GM12878 (cell line): Measurements from ENCODE around the gene COTL1. TPM values are rescaled to one million over a fixed set of nuclear protein-coding genes. Genes with fewer than 3 reads are reported as not detected.
"Not testable (repeated sequence)": the region's sequence is repeated elsewhere in the genome, so short reads cannot be mapped to it uniquely, and the experiment has no call there.

Experiments
- ATAC-seq: fragments of 200-7000 bp; cut with Tn5 transposase; 3 replicates; pipeline ENCODE4 v1.9.1; 2020; ENCODE audit warnings: mild to moderate bottlenecking, moderate library complexity
- BruUV-seq: library from RNA; stranded (reverse); fragments of 400-500 nt; replicated peaks from 2 replicates; lab custom pipeline; 2021; lab: Mats Ljungman, UMichigan
- CTCF ChIA-PET: fragments of 300-600 bp; sonication (Branson Sonifier 250); formaldehyde crosslinking; extraction: SDS; loops from one replicate; lab custom pipeline; 2021; ENCODE audit warnings: inconsistent platforms; lab: Yijun Ruan, JAX
- POLR2A ChIA-PET: fragments of 350-600 bp; formaldehyde crosslinking; extraction: SDS; loops from one replicate; lab custom pipeline; 2021; ENCODE audit warnings: inconsistent platforms; lab: Charles Lee
- RAD21 ChIA-PET: fragments of 300-600 bp; sonication (Branson Sonifier 250); formaldehyde crosslinking; loops from one replicate; lab custom pipeline; 2023; ENCODE audit warnings: antibody characterized with exemption; ENCODE audit not compliant: unreplicated experiment; lab: Charles Lee
- SMC1A ChIA-PET: fragments of 300-600 bp; sonication (Branson Sonifier 250); formaldehyde crosslinking; loops from one replicate; lab custom pipeline; 2023; ENCODE audit not compliant: unreplicated experiment, uncharacterized antibody; lab: Charles Lee
- DNase-seq: peaks from one replicate; pipeline ENCODE4 v3.0.0-alpha.2; 2011; ENCODE audit warnings: low read depth, low spot score
- FAIRE-seq: peaks from 3 replicates; lab custom pipeline; 2011; peaks lifted over from hg19 to GRCh38; lab: Jason Lieb, UNC
- H2AFZ ChIP-seq: 2 replicates; pipeline ENCODE4 v1.6.0; 2011; ENCODE audit warnings: low read depth, low read length, control low read depth; ENCODE audit not compliant: control insufficient read depth
- H3K27ac ChIP-seq: 2 replicates; pipeline ENCODE4 v1.5.1; 2011; ENCODE audit warnings: control low read depth; ENCODE audit not compliant: control insufficient read depth, insufficient read depth
- H3K27me3 ChIP-seq, 2 experiments: replicated peaks in 1 of 2; 2 replicates each; pipeline versions ENCODE4 v1.6.0 to v1.6.1; 2011; ENCODE audit warnings: low read length in 1 of 2; ENCODE audit not compliant: control insufficient read depth in 2 of 2, insufficient read depth in 2 of 2
- H3K36me3 ChIP-seq, 2 experiments: 2 replicates each; pipeline ENCODE4 v1.5.1; 2011; ENCODE audit warnings: low read length in 1 of 2; ENCODE audit not compliant: control insufficient read depth in 2 of 2, insufficient read depth in 2 of 2
- H3K4me1 ChIP-seq: 2 replicates; pipeline ENCODE4 v1.6.1; 2011; ENCODE audit warnings: mild to moderate bottlenecking, low read length, moderate library complexity, mixed read lengths; ENCODE audit not compliant: control insufficient read depth, insufficient read depth
- H3K4me2 ChIP-seq: 2 replicates; pipeline ENCODE4 v1.6.0; 2011; ENCODE audit warnings: control low read depth; ENCODE audit not compliant: control insufficient read depth, insufficient read depth
- H3K4me3 ChIP-seq: fragments of 200-600 bp; sonication (generic); 2 replicates; pipeline ENCODE4 v1.5.1; 2016
- H3K79me2 ChIP-seq: 2 replicates; pipeline ENCODE4 v1.6.0; 2011; ENCODE audit warnings: low read length; ENCODE audit not compliant: control insufficient read depth, insufficient read depth
- H3K9ac ChIP-seq: 2 replicates; pipeline ENCODE4 v1.8.0; 2011; ENCODE audit warnings: low read length, control low read depth, mixed read lengths; ENCODE audit not compliant: control insufficient read depth, insufficient read depth
- H3K9me3 ChIP-seq: replicated peaks from 3 replicates; pipeline ENCODE4 v1.5.1; 2011; ENCODE audit warnings: mild to moderate bottlenecking, low read length; ENCODE audit not compliant: control insufficient read depth, insufficient read depth
- H4K20me1 ChIP-seq: 2 replicates; pipeline ENCODE4 v1.6.0; 2011; ENCODE audit not compliant: control insufficient read depth, insufficient read depth
- CHD1 ChIP-seq: IDR thresholded peaks from 2 replicates; pipeline ENCODE4 v1.6.1; 2012; ENCODE audit warnings: low read depth, low read length, improper control_type of control experiment
- EP300 ChIP-seq, 2 experiments: fragments of 150-350 bp in 1 of 2; IDR thresholded peaks; 2 replicates each; pipeline ENCODE4 v1.6.1; 2011 to 2012; ENCODE audit warnings: low read depth in 2 of 2, low read length in 2 of 2, borderline replicate concordance in 1 of 2, improper control_type of control experiment in 1 of 2, inconsistent platforms in 1 of 2; ENCODE audit not compliant: control insufficient read depth in 1 of 2
- FOXK2 ChIP-seq: fragments of 450-650 bp; IDR thresholded peaks from 2 replicates; pipeline ENCODE4 v1.6.1; 2017; ENCODE audit warnings: mild to moderate bottlenecking, moderate library complexity
- HDAC6 ChIP-seq: fragments of 200-600 bp; sonication (generic); IDR thresholded peaks from one replicate; pipeline ENCODE4 v1.8.0; 2017; ENCODE audit warnings: antibody characterized with exemption; ENCODE audit not compliant: unreplicated experiment
- HDGF ChIP-seq: fragments of 450-650 bp; IDR thresholded peaks from 2 replicates; pipeline ENCODE4 v1.6.1; 2016; ENCODE audit warnings: antibody characterized with exemption
- MEF2B ChIP-seq: fragments of 450-650 bp; IDR thresholded peaks from 2 replicates; pipeline ENCODE4 v1.6.1; 2018; ENCODE audit warnings: mild to moderate bottlenecking, moderate library complexity; ENCODE audit not compliant: partially characterized antibody, poor library complexity, severe bottlenecking
- NFYB ChIP-seq: IDR thresholded peaks from 2 replicates; pipeline ENCODE4 v1.6.1; 2011; ENCODE audit warnings: low read depth, mild to moderate bottlenecking, low read length, improper control_type of control experiment, moderate library complexity; ENCODE audit not compliant: insufficient read depth
- PAX8 ChIP-seq: fragments of 450-650 bp; IDR thresholded peaks from 2 replicates; pipeline ENCODE4 v1.6.1; 2017; ENCODE audit warnings: mild to moderate bottlenecking, moderate library complexity
- PKNOX1 ChIP-seq: fragments of 450-650 bp; IDR thresholded peaks from 2 replicates; pipeline ENCODE4 v1.6.1; 2016; ENCODE audit warnings: mild to moderate bottlenecking
- POLR2AphosphoS5 ChIP-seq: IDR thresholded peaks from 2 replicates; pipeline ENCODE4 v1.6.1; 2011; ENCODE audit warnings: mild to moderate bottlenecking, low read length, inconsistent platforms
- SMARCA5 ChIP-seq: fragments of 450-650 bp; IDR thresholded peaks from 2 replicates; pipeline ENCODE4 v1.6.1; 2017; ENCODE audit warnings: mild to moderate bottlenecking
- SREBF2 ChIP-seq: IDR thresholded peaks from 2 replicates; pipeline ENCODE4 v1.6.1; 2012; ENCODE audit warnings: mild to moderate bottlenecking, low read length
- ZNF622 ChIP-seq: fragments of 450-650 bp; IDR thresholded peaks from 2 replicates; pipeline ENCODE4 v1.6.1; 2017; ENCODE audit warnings: mild to moderate bottlenecking, inconsistent platforms
- WGBS: methylation state at CpG from one replicate; pipeline ENCODE4 v1.1.6; 2016; ENCODE audit warnings: low lambda C conversion rate; ENCODE audit not compliant: insufficient replicate concordance, insufficient coverage; ENCODE audit errors: missing lambda C conversion rate; 5-methylcytosine and 5-hydroxymethylcytosine counted together
- in situ Hi-C: fragments of 300-500 bp; cut with MboI; formaldehyde crosslinking; loops from 9 replicates; pipeline ENCODE4 v1.14.3; 2018; ENCODE audit warnings: mixed read lengths
- intact Hi-C: fragments of 100-400 bp; cut with micrococcal nuclease; formaldehyde crosslinking; loops from one replicate; pipeline ENCODE4 v1.14.2; 2022; ENCODE audit not compliant: unreplicated experiment
- polyA plus RNA-seq, 11 experiments: library from polyadenylated mRNA; depleted of rRNA in 4 of 11; unstranded in 6 of 11; stranded (reverse) in 5 of 11; fragments of >200 nt; fragmentation: Nextera tagmentation in 4 of 11; fragmentation: Illumina TruSeq in 1 of 11; extraction: Ambion mirVana in 4 of 11; extraction: Trizol in 1 of 11; gene quantifications; 1 replicate in 1 of 11; 2 replicates in 10 of 11; pipeline versions ENCODE4 v1.2.1 to v1.2.3, GENCODE V29; 2011 to 2016; ENCODE audit warnings: inconsistent platforms in 2 of 11, missing spikeins in 2 of 11, low read depth in 1 of 11
- total RNA-seq, 4 experiments: library from RNA; depleted of rRNA in 3 of 4; stranded (reverse); fragments of >200 nt in 3 of 4; fragmentation: Illumina TruSeq in 1 of 4; extraction: Trizol in 1 of 4; gene quantifications; 2 replicates each; pipeline versions ENCODE4 v1.2.1 to v1.2.3, GENCODE V29; 2013 to 2021

The COTL1 gene
- total and polyA plus RNA-seq, 10 of the 15 experiments (the other 5 are each of a cell fraction or from before 2014, with no cell fraction given) = 140 to 894 (median 330) TPM

GRCh38 chr16:84559311-84559932, 58.5 kb downstream of the COTL1 start:
- no peak for ATAC-seq
- Histone ChIP-seq H3K4me3 (no peak overlapping the region), H3K4me1 (peaks cover 21% of the 10 kb centered on the region), H2AFZ (no peak overlapping the region)
- in situ Hi-C loops = no loop called here
- no peak for DNase-seq
- FAIRE-seq = no peak
- no peak for TF ChIP-seq POLR2AphosphoS5
- TF ChIP-seq FOXK2 = no peak
- TF ChIP-seq PKNOX1 = no peak
- TF ChIP-seq MEF2B = no peak
- TF ChIP-seq SMARCA5 = no peak
- TF ChIP-seq EP300 (IDR thresholded peaks at IDR 0.05; ENCODE audit: borderline replicate concordance in 1 of 2, control insufficient read depth in 1 of 2, low read depth in 2 of 2, low read length in 2 of 2) = no peak
- TF ChIP-seq CHD1 = no peak
- no peak for TF ChIP-seq SREBF2
- no peak for TF ChIP-seq NFYB
- no peak for TF ChIP-seq ZNF622
- TF ChIP-seq HDGF = no peak
- TF ChIP-seq HDAC6 = no peak
- no peak for TF ChIP-seq PAX8
- TF ChIP-seq, all 136 proteins: peak for 0
- Histone ChIP-seq H3K27ac (no peak overlapping the region), H3K79me2 (no peaks in the 10 kb centered on the region), H3K27me3 (no peaks in the 10 kb centered on the region; a peak in 1 of 4 replicates), H4K20me1 (no peaks in the 10 kb centered on the region), H3K9ac (no peak overlapping the region), H3K36me3 (peaks cover 9 to 16% of the 10 kb centered on the region in 2 experiments), H3K9me3 (no peaks in the 10 kb centered on the region; the same call in 2 of the 3 replicates), H3K4me2 (no peak overlapping the region)
- SMC1A ChIA-PET = interaction anchor here (3.9 kb wide), 1 partner anchor 39 kb away, joined by 19 read pairs; no protein-coding TSS in a partner anchor
- POLR2A ChIA-PET = no interaction called here
- CTCF ChIA-PET = interaction anchor here (4.1 kb wide), 1 partner anchor 48 kb away, joined by 23 read pairs; no protein-coding TSS in a partner anchor
- intact Hi-C loops = no loop called here
- RAD21 ChIA-PET = no interaction called here
- WGBS = 92% methylated on average over 14 of the region's 14 CpGs
- no TSS peak for BruUV-seq

DNA sequence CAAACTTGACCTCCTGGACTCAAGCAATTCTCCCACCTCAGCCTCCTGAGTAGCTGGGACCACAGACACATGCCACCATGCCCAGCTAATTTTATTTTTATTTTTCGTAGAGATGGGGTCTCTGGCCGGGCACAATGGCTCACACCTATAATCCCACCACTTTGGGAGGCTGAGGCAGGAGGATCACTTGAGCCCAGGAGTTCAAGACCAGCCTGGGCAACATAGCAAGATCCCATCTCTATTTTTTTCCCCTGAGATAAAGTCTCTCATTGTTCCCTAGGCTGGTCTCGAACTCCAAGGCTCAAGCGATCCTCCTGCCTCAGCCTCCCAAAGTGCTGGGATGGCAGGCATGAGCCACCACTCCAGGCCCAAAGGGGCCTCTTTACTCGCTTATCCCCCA, 59.0 kb downstream of the COTL1 start:
- RAD21 ChIA-PET, H2AFZ ChIP-seq, ATAC-seq, in situ Hi-C loops, FAIRE-seq, H3K4me2 ChIP-seq, H3K27me3 ChIP-seq, H3K79me2 ChIP-seq, intact Hi-C loops, H3K9ac ChIP-seq, CTCF ChIA-PET, DNase-seq, POLR2A ChIA-PET, H3K4me3 ChIP-seq, H3K9me3 ChIP-seq, BruUV-seq, H3K27ac ChIP-seq, H4K20me1 ChIP-seq: not testable (repeated sequence)
- Histone ChIP-seq H3K4me1 (peaks cover 23% of the 10 kb centered on the region), H3K36me3 (peaks cover 5 to 10% of the 10 kb centered on the region in 2 experiments)
- WGBS = 59% methylated on average over 5 of the region's 5 CpGs
- SMC1A ChIA-PET = interaction anchor here (1.2 kb wide), 1 partner anchor 11 kb away, joined by 4 read pairs; no protein-coding TSS in a partner anchor
